Measurements from ENCODE around the gene FAM72A.
"Not testable (repeated sequence)": the region's sequence is repeated elsewhere in the genome, so short reads cannot be mapped to it uniquely, and the experiment has no call there.

DNA sequence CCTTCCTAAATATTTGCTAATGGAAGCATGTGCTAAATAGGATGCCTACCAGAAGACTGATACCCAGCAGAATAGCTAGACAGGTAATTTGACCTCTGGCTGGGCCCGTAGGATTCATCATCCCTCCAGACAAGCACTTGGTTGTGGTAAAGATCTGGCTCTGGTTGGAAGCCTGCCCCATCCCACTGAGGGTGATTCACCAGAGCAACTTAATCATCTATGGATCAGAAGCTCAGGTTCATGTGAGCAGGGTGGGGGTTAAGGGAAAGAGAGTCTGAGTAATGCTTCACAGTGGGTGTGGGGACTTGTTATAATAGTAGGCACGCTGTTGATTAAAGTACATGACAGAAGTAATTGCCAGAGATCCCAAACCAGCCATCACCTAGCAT is 26.5 kb downstream of the FAM72A start:
- TF ChIP-seq CTCF (IDR thresholded peaks at IDR 0.05; ENCODE audit: borderline replicate concordance, extremely low read depth, low read length, poor library complexity, severe bottlenecking); EZH2 (IDR thresholded peaks at IDR 0.05; ENCODE audit: borderline replicate concordance, low read depth, low read length, severe bottlenecking): not testable (repeated sequence)
